Measurements from ENCODE around the gene TBC1D1.

DNA sequence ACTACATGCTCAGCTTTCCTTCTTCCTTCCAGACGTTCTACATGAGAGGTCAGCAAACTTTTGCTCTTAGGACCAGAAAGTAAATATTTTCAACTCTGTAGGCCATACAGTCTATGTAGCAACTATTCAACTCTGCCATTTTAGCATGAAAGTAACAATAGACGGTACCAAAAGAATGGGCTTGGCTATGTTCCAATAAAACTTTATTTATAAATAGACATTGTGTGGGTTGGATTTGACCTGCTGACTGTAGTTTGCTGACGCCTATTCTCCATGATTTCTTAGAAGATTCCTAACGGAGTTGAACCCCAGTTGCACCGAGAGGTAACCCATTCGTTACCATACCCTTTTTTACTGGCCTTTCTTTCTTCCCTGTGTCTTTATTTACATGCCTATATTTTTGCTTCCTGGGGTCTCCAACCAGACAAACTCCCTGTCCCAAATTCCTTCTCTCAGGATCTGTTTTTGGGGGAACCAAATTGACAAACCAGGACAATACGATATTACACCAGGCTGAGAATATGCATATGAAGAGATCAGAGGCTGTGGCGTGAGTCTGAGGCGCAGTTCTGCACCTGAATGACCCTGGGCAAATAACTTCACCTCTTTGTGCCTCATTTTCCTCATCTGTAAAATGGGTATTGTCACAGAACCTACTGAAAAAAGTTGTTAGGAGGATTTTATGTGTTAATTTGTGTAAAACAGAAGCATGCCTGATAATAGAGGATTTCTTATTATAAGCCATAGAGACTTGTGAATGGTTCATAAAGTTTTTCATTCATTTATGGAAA, 58.9 kb downstream of the TBC1D1 start:
- TF ChIP-seq CTCF (IDR thresholded peaks at IDR 0.05) = no peak
- no peak for TF ChIP-seq POLR2A (IDR thresholded peaks at IDR 0.05)

Data from vagina (tissue), 2 donors.